Measurements from ENCODE around the gene LYSMD2.

The LYSMD2 gene

DNA sequence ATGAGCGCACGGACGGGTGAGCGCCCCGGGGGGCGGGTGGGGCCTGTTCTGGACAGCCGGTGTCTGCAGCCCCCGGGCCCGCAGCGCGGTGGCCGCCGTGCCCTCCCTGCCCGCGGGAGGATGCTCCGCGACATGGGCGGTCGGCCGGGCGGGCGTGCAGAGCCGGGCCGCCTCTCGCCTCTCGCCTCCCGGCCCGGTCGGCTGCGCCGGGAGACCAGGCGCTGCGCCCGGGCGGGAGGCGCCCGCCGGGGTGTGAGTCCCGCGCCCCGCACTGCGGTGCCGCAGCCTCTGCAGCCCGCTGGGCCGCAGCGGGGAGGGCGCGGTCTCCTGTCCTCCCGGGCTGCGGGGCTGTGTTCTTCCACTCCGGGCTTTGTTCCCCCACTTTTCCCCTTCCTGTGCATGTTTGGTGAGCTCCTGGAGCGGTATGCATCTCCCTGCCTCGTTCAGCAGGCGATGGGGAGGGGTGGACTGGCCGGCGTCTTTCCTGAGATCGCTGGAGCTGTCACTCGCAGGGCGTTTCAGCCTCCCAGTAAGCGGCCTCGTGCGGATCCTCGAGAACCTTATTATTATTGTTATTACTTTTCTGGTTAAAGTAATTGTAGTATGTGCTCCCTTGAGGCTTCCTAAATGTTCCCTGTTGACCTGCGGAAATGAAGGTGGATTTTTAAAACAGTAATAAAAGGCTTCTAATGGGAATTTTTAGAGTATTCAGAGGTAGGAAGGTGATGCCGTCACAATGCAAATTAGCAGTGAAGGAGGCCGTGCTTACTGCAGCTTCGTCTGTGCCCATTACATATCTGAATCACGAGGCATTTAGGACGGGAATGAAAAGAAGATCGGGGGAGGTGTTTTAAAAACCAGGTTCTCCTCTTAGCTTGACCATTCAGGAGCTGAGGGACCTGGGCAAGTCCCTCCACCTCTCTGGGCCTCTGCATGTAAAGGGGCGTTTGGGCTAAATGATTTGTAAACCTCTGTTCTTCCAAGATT, 14.5 kb upstream of the LYSMD2 start:
- DNase-seq: peak; percentile 18

DNA sequence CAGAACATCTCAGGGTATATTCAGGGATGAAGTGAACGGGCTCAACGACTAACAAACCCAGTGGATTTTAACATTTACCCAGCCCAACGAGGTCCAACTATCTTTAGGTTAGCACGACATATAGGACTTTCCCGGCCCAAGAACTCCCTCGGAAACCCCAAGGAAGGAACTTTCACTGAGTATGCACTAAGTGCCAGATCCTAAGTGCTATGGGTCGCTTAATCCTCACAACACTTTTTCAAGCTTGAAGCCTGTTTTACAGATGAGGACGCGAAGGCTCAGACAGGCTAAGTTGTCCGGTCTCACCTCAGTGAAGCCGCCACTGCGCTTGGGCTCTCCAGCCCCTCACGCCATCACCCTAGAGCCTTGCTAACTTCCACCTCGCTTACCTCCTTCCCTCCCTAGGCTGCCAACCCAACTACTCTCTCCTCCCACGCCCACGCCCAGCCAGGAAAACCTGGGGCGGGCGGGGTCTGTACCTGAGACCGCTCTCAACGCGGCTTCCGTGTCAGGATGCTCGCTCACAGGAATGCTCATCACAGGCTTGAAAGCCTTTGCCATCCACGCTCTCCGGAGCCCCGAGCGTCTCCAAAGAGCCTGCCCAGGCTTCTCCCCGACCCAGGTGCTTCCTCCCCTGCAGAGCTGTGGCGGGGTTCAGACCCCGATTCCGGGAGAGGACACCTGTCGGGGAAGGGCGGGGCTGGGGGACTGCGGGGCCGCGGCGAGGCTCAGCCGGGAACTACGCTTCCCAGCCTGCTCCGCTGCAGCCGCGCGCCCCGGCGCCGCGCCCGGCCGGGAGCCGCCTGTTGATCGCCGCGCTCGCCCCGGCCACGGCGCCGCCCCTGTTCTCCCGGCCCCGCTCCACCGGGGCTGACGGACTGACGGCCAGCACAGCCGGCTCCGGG, 13.6 kb upstream of the LYSMD2 start, which contains the start of gene TMOD2:
TMOD2 (plus strand) TSS at position 806 of the 905 bp plus-strand sequence. CDS start 14,845 bp downstream, outside the sequence.
- peak; percentile 66 for DNase-seq

DNA sequence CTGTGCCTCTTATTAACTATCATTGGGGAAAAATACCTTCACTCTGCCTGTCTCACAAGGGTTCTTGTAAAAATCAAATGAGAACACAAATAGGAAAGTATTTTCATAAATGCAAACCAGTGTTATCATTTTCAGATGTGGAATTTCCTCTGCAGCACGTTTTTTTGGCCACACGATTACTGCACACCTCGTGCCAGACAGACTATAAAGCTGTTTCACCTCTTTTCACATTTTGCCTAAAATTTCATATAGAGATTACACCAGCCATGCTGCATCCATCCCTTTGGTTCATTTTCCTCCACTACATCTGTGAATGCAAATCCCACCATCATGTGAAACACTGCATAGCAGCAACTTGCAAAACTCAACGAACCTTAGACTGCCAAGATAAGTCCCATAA, 12.7 kb upstream of the LYSMD2 start:
- DNase-seq: no peak

DNA sequence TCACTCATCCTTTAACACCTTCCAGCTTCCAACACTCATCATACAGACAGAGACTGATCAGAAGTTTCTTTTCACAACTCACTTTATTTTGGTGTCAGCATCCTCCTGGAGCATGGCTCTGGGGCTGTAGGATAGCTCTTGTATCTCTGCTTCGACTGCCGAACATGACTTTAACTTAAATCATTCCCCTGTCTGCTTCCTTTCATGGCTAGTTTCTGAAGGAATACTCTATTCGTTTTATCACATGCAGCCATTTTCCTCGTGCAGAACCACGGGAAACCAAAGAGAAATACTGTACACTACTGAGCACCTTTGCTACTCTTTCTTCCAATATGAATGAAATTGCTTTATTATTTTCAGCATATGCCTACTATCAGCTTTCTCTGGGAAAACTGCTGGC, 11.9 kb upstream of the LYSMD2 start:
- no peak for DNase-seq

DNA sequence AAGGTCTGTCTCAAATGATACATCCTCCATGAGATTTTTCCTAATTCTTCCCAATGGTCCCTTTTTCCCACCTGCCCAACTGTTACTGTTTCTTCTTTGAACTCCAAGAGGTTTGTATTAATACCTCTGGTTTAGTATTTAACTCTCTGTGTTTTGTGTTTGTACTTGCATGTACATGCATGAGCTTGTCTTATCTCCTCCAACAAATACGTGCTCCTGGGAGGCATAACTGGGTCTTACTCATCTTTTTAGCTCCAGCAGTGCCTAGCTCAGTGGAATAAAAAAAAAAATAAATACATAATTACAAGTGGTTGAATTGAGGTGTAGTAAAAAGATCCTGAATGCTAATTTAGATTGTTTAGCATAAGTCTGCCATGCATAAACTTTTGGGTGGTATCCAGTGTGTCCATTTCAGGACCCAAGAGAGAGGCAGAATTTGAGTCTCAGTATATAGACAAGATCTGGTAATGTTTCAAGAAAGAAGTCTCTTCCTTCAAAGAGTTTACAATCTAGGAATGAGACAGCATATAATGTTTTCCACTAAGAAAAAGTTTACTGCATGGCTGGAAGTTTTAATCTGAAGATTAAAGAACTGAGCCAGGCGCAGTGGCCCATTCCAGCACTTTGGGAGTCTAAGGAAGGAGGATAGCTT, 1.7 kb upstream of the LYSMD2 start:
- no peak for DNase-seq

DNA sequence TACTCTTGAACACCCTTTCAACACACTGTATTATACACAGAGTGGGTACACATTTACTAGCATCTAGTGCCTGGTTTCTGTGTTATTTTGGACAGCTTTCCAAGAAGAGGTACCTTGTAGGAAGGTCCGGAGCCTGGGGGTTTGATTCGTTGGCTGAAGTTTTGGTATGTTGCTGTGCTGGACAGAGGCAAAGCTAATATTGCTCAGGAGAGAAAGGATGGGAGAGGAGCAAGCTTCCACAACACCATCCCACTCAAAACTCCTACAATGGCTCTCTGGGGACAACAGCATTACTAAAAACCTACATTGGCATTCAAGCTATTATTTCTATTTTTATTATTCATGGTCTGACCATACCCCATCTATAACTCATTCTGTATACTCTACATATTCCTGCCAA, 1.1 kb upstream of the LYSMD2 start:
- no peak for DNase-seq

DNA sequence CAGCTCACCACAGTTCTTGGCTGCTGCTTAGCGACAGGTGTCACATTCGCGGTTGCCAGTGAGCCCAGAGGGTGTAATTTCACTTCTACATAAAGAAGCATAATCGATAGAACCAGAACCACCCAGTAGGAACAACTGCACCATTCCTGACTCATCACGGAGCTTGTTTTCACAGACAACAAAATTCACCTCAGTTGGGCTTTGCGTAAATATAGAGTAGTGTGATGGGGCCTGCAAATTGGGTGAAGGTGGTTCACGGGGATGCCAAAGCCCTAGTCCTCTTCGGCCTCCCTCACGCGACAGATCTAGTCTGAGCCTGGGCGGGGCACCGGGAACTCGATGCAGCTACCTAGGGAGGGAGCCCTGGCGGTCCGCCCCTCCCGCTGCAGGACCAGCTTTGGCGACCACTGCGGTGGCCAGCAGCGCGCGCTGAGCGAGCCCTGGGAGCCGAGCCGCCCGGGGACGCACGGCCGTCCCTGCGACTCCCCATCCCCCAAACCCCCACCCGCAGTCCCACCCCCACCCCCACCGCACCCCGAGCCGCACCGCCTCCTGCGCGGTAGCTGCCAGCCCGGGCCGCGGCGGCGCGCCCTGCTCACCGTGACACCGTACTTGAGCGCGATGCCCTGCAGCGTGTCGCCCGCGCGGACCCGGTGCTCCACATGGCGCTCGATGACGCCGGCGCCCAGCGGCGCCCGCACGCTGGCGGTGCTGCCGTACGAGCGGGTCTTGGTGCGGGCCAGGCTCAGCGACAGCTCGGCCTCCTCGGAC, 519 bp downstream of the LYSMD2 start:
- DNase-seq: peak; percentile 67

DNA sequence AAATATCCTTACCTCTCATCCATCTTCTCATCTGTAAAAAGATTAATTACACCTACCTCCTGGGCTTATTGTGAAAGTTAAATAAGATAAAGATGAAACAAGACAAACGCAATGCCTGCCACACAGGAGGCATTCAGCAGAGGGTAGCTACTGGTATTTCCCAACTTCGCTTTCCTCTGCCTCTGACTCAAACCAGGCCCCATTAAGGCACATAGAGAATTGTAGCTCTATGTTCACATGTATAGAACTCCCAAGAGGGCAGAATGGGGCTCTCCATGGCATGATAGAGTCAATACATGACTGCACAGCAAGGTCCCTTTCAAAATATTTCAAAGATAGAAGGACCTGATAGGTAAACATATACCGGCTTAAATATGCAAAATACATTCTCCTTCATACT, 1.4 kb downstream of the LYSMD2 start:
- DNase-seq: no peak

DNA sequence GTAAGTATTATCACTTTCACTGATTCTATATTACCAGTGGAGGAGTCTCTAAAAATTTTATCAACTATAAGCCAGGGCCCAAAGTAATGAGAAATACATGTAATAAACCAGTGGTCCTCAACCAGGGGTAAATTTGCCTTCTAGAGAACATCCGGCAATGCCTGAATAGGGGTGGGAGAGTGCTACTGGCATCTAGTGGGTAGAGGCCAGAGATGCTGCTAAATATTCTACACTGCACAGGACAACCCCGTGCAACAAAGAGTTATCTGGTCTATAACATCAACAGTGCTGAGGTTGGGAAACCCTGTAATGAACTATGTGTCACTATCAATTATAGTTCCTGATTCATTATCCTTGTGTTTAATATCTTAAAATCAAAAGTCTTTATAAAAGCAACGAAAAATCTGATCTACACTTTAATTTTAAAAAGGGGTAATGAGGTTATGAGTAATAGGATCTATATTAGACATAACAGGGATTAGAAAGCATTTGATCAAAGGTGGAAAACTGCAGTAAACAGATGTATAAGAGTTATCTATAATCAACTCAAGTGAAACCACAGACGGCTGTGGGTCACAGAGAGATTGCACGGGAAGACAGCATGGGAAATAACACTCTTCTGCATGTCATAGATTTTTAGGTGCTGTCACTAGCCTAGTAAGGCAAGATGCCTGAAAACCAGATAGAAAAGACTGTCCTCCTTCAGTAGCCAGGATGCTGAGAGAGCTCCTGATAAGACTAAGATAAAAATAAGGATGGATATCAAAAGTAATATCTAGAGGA, 2.0 kb downstream of the LYSMD2 start:
- DNase-seq: no peak

DNA sequence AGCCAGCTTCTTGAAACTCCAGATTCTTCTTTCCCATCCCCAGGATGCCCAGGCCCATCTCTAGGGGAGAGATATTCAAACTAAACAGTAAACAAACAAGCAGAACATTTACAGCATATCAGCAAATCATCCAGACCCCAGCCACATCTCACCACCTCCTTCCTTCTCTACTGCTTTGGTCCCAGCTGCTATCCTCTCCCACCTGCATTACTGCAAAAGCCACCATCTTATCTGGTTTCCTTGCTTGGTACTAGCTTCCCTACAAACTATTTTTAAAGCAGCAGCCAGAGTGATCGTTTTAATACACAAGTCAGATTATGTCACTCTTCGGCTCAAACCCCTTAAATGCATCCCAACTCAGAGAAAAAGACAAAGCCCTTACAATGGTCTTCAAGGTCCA, 4.8 kb downstream of the LYSMD2 start:
- no peak for DNase-seq

DNA sequence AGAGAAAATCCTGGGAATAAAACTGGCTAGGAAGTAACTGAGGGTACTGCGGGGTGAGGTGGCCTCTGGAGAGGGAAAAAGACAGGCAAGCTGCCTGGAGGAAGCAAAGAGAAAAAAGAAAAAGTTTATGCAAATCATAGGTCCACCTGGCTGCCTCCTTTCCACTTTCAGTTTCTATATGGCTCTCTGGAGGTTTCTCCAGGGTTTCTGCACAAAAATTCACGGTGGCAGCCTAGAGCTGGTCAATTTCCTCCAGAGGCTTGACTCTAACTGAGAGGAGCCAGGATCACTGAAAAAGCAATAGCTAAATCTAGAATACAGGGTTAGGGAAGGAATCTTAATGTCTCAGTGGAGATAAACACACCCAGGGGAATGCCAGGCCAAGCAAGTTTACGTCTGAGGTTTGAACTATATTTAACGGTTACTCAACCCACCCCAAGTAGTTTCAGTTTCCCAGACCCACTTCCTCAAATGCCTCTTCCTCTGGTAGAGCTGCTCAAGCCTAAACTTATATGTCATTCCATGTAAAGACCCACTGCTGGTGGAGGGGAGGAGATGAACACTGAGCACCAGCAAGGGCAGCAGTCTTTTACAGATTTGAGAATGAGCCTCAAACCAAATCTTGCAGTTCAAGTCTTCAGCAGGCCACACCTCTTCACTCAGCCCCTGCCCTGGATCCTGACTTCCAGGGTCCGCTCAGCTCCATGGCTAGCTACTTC, 5.7 kb downstream of the LYSMD2 start:
- DNase-seq: no peak

DNA sequence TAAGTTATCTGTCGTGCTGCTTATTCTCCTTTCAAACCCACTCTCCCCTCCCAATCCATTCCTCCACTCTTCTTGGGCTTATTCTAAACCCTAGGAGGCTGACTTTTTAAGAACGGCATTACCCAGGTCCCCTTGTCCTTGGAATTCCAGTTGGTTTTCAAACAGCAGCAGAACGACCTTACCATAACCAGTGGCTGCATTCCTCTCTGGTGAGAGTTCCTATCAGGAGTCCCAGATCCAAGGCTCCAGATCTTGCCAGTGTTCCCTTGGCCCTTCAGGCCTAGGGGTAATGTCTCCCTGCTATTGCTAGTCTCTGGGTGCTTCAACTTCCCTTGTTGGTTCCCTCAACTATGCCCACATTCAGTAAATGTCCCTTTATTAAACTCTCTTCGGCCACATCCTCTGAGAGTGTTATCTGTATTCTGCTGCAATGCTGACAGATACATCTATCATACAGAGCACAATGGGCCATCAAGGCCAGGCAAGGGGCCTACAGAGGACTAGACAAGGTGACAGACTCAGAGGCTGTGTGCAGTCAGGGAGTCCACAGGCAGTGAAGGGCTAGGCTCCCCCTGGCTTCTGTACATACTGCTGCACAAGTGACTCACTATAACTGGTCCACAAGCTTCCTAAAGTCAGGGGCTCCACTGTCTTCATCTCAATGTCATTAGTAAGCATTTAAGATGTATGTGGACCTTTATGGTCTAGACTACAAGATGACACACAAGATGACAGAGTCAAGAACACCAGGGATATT, 10.1 kb downstream of the LYSMD2 start:
- DNase-seq: no peak

DNA sequence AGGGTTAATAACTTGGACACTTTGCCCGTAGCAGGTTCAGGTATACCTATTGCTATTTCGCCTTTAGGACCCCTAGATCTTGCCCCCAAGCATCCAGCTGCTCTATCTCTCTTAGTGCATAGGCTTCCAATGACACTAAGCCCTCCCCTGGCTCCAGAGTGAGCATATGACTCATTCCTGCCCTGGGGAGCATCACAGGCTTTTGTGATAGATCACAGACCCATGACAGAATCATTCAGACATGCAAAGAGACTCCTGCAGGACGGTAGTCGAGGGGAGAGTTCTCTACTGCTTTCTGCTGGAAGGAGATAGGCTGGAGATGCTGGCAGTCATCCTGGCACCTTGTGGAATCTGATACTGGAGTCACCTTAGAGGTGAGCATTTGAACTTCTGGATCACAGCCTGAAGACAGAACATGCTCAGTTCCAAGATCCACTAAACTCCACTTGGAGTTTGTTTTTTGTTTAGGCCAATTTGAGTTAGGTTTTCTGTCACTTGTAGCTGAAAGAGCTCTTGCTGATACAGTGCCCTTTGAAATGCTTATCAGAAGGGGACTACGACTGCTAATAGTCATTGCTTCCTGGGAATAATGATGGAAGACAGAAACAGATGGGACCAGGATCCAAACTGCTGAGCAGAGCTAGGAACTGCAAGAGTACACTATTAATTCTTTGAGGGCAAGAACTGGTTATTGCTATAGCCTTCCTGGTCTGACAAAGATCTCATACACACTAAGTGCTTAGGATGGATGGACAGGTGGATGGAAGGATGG, 11.0 kb downstream of the LYSMD2 start:
- DNase-seq: peak; percentile 47

DNA sequence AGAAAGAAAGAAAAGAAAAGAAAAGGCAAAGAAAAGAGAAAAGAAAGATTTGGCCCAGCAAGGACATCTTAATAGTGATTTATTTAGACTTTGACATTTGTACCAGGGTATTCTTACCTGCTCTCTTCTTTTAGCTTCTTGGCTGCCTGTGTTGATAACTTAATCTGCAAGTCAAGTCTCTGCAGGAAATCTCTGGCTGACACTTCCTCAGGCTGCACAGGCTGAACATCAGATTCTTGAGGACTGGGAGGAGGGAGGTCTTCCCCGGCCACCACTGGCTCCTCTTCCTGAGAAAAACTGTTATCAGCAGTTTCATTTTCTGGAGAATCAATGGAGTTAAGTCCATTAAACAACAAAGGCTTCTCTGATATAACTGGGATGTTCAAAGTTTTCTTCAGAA, 12.8 kb downstream of the LYSMD2 start:
- DNase-seq: no peak

DNA sequence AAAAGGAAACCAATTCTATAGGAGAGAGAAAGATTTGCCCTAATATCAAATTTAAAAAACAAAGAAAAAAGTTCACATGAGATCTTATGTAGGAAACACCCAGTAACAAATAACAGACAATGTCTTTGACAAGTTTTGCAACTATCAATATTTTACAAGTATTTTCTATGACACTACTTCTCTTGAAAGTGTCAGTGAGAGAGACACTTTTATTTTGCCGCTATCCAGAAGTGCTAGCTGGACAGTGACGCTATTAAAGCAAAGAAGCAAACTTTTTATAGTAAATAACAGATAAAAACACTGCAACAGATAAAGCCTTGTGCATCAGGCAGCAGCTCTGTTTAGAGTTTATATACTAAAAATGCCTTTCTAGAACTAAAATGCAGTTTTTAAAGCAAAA, 13.3 kb downstream of the LYSMD2 start:
- DNase-seq: no peak

DNA sequence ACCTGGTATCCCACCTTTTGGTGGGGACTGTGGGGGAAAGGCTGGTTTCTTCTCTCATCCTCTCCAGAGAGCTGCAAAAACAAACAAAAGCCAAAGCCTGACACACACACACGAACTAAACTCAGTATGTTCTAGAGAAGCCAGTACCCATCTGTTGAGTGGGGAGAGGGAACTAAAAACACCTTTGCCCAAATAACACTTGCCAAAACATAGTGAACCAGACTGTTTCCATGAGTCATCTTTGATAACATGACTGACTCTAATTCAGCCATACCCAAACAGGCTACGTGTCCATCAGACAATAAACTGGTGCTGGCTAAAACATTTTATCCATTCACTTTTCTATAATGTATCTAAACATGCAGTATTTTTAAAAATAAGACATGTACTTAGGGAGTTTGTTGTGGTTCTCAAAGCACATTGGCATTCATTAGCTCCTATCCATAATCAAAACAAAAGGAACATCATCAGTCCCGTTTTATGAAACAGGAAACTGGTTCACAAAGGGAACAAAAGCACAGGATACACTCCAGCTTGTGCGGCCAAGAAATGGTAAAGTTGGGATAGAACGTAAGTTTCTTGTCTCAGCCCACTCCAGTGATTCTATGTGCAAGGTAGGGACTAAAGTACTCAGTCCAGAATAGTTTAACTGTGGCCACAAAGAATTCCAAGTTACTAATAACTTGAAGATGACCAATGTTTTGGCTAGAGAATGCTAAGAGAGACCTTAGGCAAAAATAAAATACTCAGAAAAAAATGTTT, 16.1 kb downstream of the LYSMD2 start:
- no peak for DNase-seq

DNA sequence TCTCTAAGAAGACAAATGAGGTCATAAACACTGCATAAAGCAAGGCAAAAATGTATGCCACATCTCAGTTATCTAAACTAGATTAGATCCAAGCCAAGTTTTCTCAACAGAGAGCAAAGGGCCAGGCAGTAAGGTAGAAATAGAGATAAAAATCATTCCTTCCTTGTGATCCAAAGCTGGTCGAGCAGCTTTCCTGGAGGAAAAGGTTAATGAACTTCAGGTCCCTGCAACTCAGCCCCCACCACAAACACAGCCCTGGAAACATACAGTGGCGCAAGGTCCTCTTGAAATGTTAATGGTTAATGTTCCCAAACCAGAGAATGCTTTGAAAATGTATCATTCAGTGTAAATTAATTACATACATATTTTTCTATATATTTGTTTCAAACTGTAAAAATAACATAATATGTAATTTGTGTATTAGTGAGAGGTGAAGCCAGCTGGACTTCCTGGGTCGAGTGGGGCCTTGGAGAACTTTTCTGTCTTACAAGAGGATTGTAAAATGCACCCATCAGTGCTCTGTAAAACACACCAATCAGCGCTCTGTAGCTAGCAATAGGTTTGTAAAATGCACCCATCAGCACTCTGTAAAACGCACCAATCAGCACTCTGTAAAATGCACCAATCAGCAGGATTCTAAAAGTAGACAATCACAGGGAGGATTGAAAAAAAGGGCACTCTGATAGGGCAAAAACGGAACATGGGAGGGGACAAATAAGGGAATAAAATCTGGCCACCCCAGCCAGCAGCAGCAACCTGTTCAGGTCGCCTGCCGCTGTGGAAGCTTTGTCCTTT, 17.1 kb downstream of the LYSMD2 start:
- no peak for DNase-seq

DNA sequence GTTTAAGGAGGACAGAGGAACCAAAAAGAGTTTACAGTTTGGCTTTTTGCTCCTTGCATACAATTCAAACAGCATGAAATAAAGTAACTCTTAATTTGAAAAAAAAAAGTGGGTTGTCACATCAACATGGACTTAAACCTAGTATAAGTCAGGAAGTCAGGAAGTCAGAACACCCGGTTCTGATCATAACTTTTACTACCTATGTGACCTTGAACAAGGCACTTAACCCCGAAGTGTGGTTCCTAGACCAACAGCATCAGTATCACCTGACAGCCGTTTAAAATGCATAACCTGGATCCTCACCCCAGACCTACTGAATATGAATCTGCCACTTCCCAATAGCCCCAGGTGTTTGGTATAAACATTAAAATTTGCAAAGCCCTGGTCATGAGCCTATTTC, 18.7 kb downstream of the LYSMD2 start:
- DNase-seq: no peak
